K562 (cell line): Measurements from ENCODE around the gene COQ9. TPM values are rescaled to one million over a fixed set of nuclear protein-coding genes. Genes with fewer than 3 reads are reported as not detected.

Source experiments
- ATAC-seq: fragments of 200-7000 bp; cut with Tn5 transposase; 3 replicates; pipeline ENCODE4 v1.9.1; 2020; ENCODE audit warnings: moderate library complexity
- BruUV-seq: library from RNA; stranded (reverse); fragments of 400-500 nt; replicated peaks from 2 replicates; lab custom pipeline; 2021; lab: Mats Ljungman, UMichigan
- CTCF ChIA-PET: fragments of 300-600 bp; formaldehyde crosslinking; extraction: SDS; loops from one replicate; lab custom pipeline; 2021; ENCODE audit warnings: low intra/inter-chr PET ratio; lab: Yijun Ruan, JAX
- POLR2A ChIA-PET: fragments of 300-600, 350-650 bp; sonication (Branson Sonifier 250); formaldehyde crosslinking; extraction: SDS; loops from one replicate; lab custom pipeline; 2021; ENCODE audit warnings: antibody characterized with exemption, inconsistent platforms; lab: Yijun Ruan, JAX
- DNase-seq, 4 experiments: peaks; one replicate each; pipeline versions ENCODE4 v3.0.0 to v3.0.0-alpha.2; 2011 to 2018; ENCODE audit warnings: low spot score in 3 of 4, mixed read lengths in 3 of 4; ENCODE audit errors: extremely low read depth in 1 of 4
- FAIRE-seq: peaks from 2 replicates; lab custom pipeline; 2011; peaks lifted over from hg19 to GRCh38; lab: Jason Lieb, UNC
- H2AFZ ChIP-seq: 2 replicates; pipeline ENCODE4 v1.6.0; 2011; ENCODE audit warnings: low read depth, low read length, control low read depth, inconsistent platforms
- H3K27ac ChIP-seq: fragments of 200-600 bp; 3 replicates; pipeline ENCODE4 v1.8.0; 2011; ENCODE audit warnings: low read depth, mild to moderate bottlenecking, control low read depth, inconsistent platforms, low read length, moderate library complexity, mixed read lengths; ENCODE audit errors: extremely low read depth
- H3K27me3 ChIP-seq, 2 experiments: fragments of 300-600 bp in 1 of 2; 2 replicates in 1 of 2; 3 replicates in 1 of 2; pipeline versions ENCODE4 v1.6.0 to v1.8.0; 2011; ENCODE audit warnings: inconsistent platforms in 2 of 2, low read length in 2 of 2, mild to moderate bottlenecking in 1 of 2, mixed read lengths in 1 of 2, moderate library complexity in 1 of 2; ENCODE audit not compliant: control insufficient read depth in 2 of 2, insufficient read depth in 2 of 2
- H3K36me3 ChIP-seq: fragments of 300-600 bp; 3 replicates; pipeline ENCODE4 v1.8.0; 2011; ENCODE audit warnings: mild to moderate bottlenecking, low read length, inconsistent platforms; ENCODE audit not compliant: control insufficient read depth, insufficient read depth
- H3K4me1 ChIP-seq, 2 experiments: fragments of 200-600 bp in 1 of 2; replicated peaks in 1 of 2; 2 replicates in 1 of 2; 3 replicates in 1 of 2; pipeline versions ENCODE4 v1.5.1 to v1.8.0; 2011; ENCODE audit warnings: inconsistent platforms in 2 of 2, low read length in 2 of 2, mild to moderate bottlenecking in 1 of 2, mixed read lengths in 1 of 2, moderate library complexity in 1 of 2; ENCODE audit not compliant: control insufficient read depth in 2 of 2, insufficient read depth in 2 of 2
- H3K4me2 ChIP-seq: 2 replicates; pipeline ENCODE4 v1.6.1; 2011; ENCODE audit warnings: low read length, control low read depth, inconsistent platforms, mixed read lengths; ENCODE audit not compliant: insufficient read depth
- H3K4me3 ChIP-seq: fragments of 200-600 bp; sonication (generic), shearing (Covaris generic); 2 replicates; pipeline ENCODE4 v1.5.1; 2016; ENCODE audit warnings: control low read depth, inconsistent platforms
- H3K79me2 ChIP-seq: fragments of 200-600 bp; 3 replicates; pipeline ENCODE4 v1.8.0; 2011; ENCODE audit warnings: low read length, inconsistent platforms; ENCODE audit not compliant: control insufficient read depth, insufficient read depth
- H3K9ac ChIP-seq, 2 experiments: 2 replicates each; pipeline versions ENCODE4 v1.6.0 to v1.6.1; 2011; ENCODE audit warnings: low read depth in 2 of 2, low read length in 2 of 2, control low read depth in 1 of 2, inconsistent platforms in 1 of 2, mild to moderate bottlenecking in 1 of 2, mixed read lengths in 1 of 2; ENCODE audit not compliant: insufficient read depth in 1 of 2
- H3K9me1 ChIP-seq: one replicate; pipeline ENCODE4 v1.6.0; 2011; ENCODE audit warnings: inconsistent platforms, mild to moderate bottlenecking, low read length, moderate library complexity; ENCODE audit not compliant: control insufficient read depth, insufficient read depth
- H3K9me3 ChIP-seq: replicated peaks from 2 replicates; pipeline ENCODE4 v1.5.1; 2011; ENCODE audit warnings: low read depth, low read length, inconsistent platforms; ENCODE audit not compliant: control insufficient read depth, insufficient read depth
- H4K20me1 ChIP-seq: replicated peaks from 2 replicates; pipeline ENCODE4 v1.6.1; 2011; ENCODE audit warnings: low read length, inconsistent platforms, mixed read lengths; ENCODE audit not compliant: control insufficient read depth, insufficient read depth
- DACH1 ChIP-seq: fragments of 450-650 bp; IDR thresholded peaks from 2 replicates; pipeline ENCODE4 v1.6.1; 2018; ENCODE audit not compliant: partially characterized antibody
- FOXK2 ChIP-seq, 2 experiments: fragments of 450-650 bp; IDR thresholded peaks in 1 of 2; conservative IDR thresholded peaks in 1 of 2; 2 replicates each; pipeline ENCODE4 v1.6.1; 2016; ENCODE audit warnings: low read depth in 2 of 2, mild to moderate bottlenecking in 1 of 2
- SLC30A9 ChIP-seq: fragments of 250-450 bp; sonication (Bioruptor Pico); IDR thresholded peaks from 2 replicates; pipeline ENCODE4 v1.8.0; 2022; ENCODE audit warnings: mild to moderate bottlenecking, moderate library complexity
- STAT6 ChIP-seq: sonication (generic); formaldehyde crosslinking; IDR thresholded peaks from 2 replicates; pipeline ENCODE4 v1.8.1; 2023; ENCODE audit warnings: mild to moderate bottlenecking, missing genetic modification reagents
- THRA ChIP-seq: fragments of 450-650 bp; IDR thresholded peaks from 2 replicates; pipeline ENCODE4 v1.6.1; 2017; ENCODE audit warnings: mild to moderate bottlenecking, moderate library complexity
- ZNF398 ChIP-seq: fragments of 250-450 bp; sonication (Bioruptor Pico); IDR thresholded peaks from 2 replicates; pipeline ENCODE4 v1.8.0; 2021; ENCODE audit warnings: moderate library complexity, mild to moderate bottlenecking, inconsistent platforms
- WGBS: fragments of 100-300 bp; shearing (Covaris generic); methylation state at CpG from one replicate; pipeline ENCODE4 v1.1.6; 2016; ENCODE audit warnings: low coverage, mixed read lengths; ENCODE audit not compliant: insufficient coverage; ENCODE audit errors: missing lambda C conversion rate; 5-methylcytosine and 5-hydroxymethylcytosine counted together
- in situ Hi-C: fragments of 300-500 bp; cut with MboI; formaldehyde crosslinking; loops from 4 replicates; pipeline ENCODE4 v1.15.0; 2018; ENCODE audit warnings: inconsistent platforms, mixed read lengths
- intact Hi-C: fragments of 100-400 bp; cut with micrococcal nuclease; formaldehyde crosslinking; loops from 2 replicates; pipeline ENCODE4 v1.14.2; 2022
- polyA plus RNA-seq, 8 experiments: library from polyadenylated mRNA; depleted of rRNA in 4 of 8; stranded (reverse) in 5 of 8; unstranded in 3 of 8; fragments of >200 nt; fragmentation: Nextera tagmentation in 2 of 8; fragmentation: Illumina TruSeq in 1 of 8; extraction: Ambion mirVana in 2 of 8; extraction: Trizol in 1 of 8; gene quantifications; 2 replicates each; pipeline versions ENCODE4 v1.2.1 to v1.2.3, GENCODE V29; 2011 to 2014; ENCODE audit warnings: inconsistent platforms in 1 of 8, missing spikeins in 1 of 8
- total RNA-seq, 7 experiments: library from RNA; depleted of rRNA in 6 of 7; stranded (reverse); fragments of >200 nt in 6 of 7; fragmentation: Illumina TruSeq in 2 of 7; extraction: Trizol in 2 of 7; gene quantifications; 2 replicates each; pipeline versions ENCODE4 v1.2.1 to v1.2.3, GENCODE V29; 2011 to 2021; ENCODE audit warnings: low replicate concordance in 1 of 7

The COQ9 gene
- total and polyA plus RNA-seq, 9 of the 15 experiments (the other 6 are each of a cell fraction or from before 2014, with no cell fraction given) = 35.0 to 139 (median 71.4) TPM

GRCh38 chr16:57452021-57452420 is 4.7 kb downstream of the COQ9 start:
- in situ Hi-C loops = no loop called here
- Histone ChIP-seq H3K79me2 (peaks cover 29% of the 10 kb centered on the region), H3K36me3 (peaks cover 69% of the 10 kb centered on the region), H3K4me3 (no peak overlapping the region), H3K9ac (no peak overlapping the region), H3K4me1 (peaks cover 8 to 12% of the 10 kb centered on the region in 2 experiments; a peak in 3 of 5 replicates), H3K27ac (no peak overlapping the region)
- POLR2A ChIA-PET = no interaction called here
- FAIRE-seq = no peak
- CTCF ChIA-PET = no interaction called here
- intact Hi-C loops = no loop called here
- TF ChIP-seq SLC30A9 (CRISPR knock-in tag) (no peak), ZNF398 (CRISPR knock-in tag) (no peak), STAT6 (CRISPR knock-in tag) (no peak), FOXK2 (conservative IDR thresholded peaks at IDR 0.05 in 1 of 2, IDR thresholded peaks at IDR 0.05 in 1 of 2; ENCODE audit: low read depth in 2 of 2) (no peak), THRA (no peak), DACH1 (no peak)
- TF ChIP-seq, all 486 proteins: peak for 0
- DNase-seq (no peak), ATAC-seq (no peak)
- no peaks in the 10 kb centered on the region for H3K9me3 ChIP-seq
- H3K27me3 ChIP-seq = no peaks in the 10 kb centered on the region
- H3K4me2 ChIP-seq = no peak overlapping the region
- no peaks in the 10 kb centered on the region for H4K20me1 ChIP-seq
- BruUV-seq = no TSS peak
- H2AFZ ChIP-seq = no peak overlapping the region
- no peaks in the 10 kb centered on the region for H3K9me1 ChIP-seq
- WGBS = 97% methylated on average over 7 of the region's 10 CpGs
